H9 (cell line): ENCODE results near the gene CCDC174. TPM values are rescaled to one million over a fixed set of nuclear protein-coding genes. Genes with fewer than 3 reads are reported as not detected.

ENCODE experiments used
- DNase-seq: peaks from one replicate; pipeline ENCODE4 v3.0.0-alpha.2; 2017
- H2AFZ ChIP-seq: one replicate; pipeline ENCODE4 v1.6.1; 2013; ENCODE audit warnings: mild to moderate bottlenecking, low read length, control low read depth, moderate library complexity
- H2AK5ac ChIP-seq: 2 replicates; pipeline ENCODE4 v1.6.1; 2013; ENCODE audit warnings: low read length, control low read depth, mixed read lengths; ENCODE audit not compliant: insufficient read length
- H2BK120ac ChIP-seq: one replicate; pipeline ENCODE4 v1.6.1; 2013; ENCODE audit warnings: low read depth, mild to moderate bottlenecking, low read length, control low read depth, inconsistent platforms; ENCODE audit not compliant: poor library complexity, severe bottlenecking
- H2BK12ac ChIP-seq: 2 replicates; pipeline ENCODE4 v1.6.1; 2013; ENCODE audit warnings: low read length, control low read depth, mixed read lengths, low read depth; ENCODE audit not compliant: insufficient read length
- H2BK15ac ChIP-seq: 2 replicates; pipeline ENCODE4 v1.6.1; 2013; ENCODE audit warnings: low read depth, low read length, control low read depth
- H2BK20ac ChIP-seq: one replicate; pipeline ENCODE4 v1.6.1; 2013; ENCODE audit warnings: low read depth, mild to moderate bottlenecking, low read length, control low read depth, inconsistent platforms; ENCODE audit not compliant: poor library complexity, severe bottlenecking
- H2BK5ac ChIP-seq: 2 replicates; pipeline ENCODE4 v1.6.1; 2013; ENCODE audit warnings: low read length, control low read depth, mixed read lengths; ENCODE audit not compliant: insufficient read length
- H3K14ac ChIP-seq: 2 replicates; pipeline ENCODE4 v1.6.1; 2013; ENCODE audit warnings: low read length, control low read depth; ENCODE audit not compliant: insufficient read depth
- H3K18ac ChIP-seq: 2 replicates; pipeline ENCODE4 v1.6.1; 2013; ENCODE audit warnings: low read depth, mild to moderate bottlenecking, mixed read lengths, low read length, control low read depth; ENCODE audit not compliant: insufficient read length
- H3K23ac ChIP-seq: 2 replicates; pipeline ENCODE4 v1.6.1; 2013; ENCODE audit warnings: low read length, control low read depth, mixed read lengths, low read depth; ENCODE audit not compliant: insufficient read length
- H3K23me2 ChIP-seq: 2 replicates; pipeline ENCODE4 v1.6.1; 2013; ENCODE audit warnings: low read depth, mild to moderate bottlenecking, mixed read lengths, low read length, control low read depth; ENCODE audit not compliant: insufficient read length, poor library complexity, severe bottlenecking
- H3K27ac ChIP-seq: 2 replicates; pipeline ENCODE4 v1.5.1; 2013; ENCODE audit warnings: low read length, control low read depth, mixed read lengths, low read depth; ENCODE audit not compliant: insufficient read length
- H3K27me3 ChIP-seq: 2 replicates; pipeline ENCODE4 v1.6.1; 2013; ENCODE audit warnings: low read length, control low read depth, inconsistent platforms; ENCODE audit not compliant: insufficient read depth
- H3K4ac ChIP-seq: 2 replicates; pipeline ENCODE4 v1.6.1; 2013; ENCODE audit warnings: low read depth, mild to moderate bottlenecking, control low read depth, inconsistent platforms, low read length, moderate library complexity
- H3K4me1 ChIP-seq: 2 replicates; pipeline ENCODE4 v1.6.1; 2013; ENCODE audit warnings: low read length, control low read depth, inconsistent platforms; ENCODE audit not compliant: insufficient read depth
- H3K4me2 ChIP-seq: 2 replicates; pipeline ENCODE4 v1.6.1; 2013; ENCODE audit warnings: low read length, control low read depth, mixed read lengths; ENCODE audit not compliant: insufficient read length, insufficient read depth
- H3K56ac ChIP-seq: 2 replicates; pipeline ENCODE4 v1.6.1; 2013; ENCODE audit warnings: low read depth, mild to moderate bottlenecking, mixed read lengths, low read length, control low read depth; ENCODE audit not compliant: insufficient read length
- H3K79me1 ChIP-seq: 2 replicates; pipeline ENCODE4 v1.6.1; 2013; ENCODE audit warnings: low read depth, mild to moderate bottlenecking, moderate library complexity, low read length, control low read depth, inconsistent platforms; ENCODE audit not compliant: insufficient read depth, poor library complexity, severe bottlenecking
- H3K79me2 ChIP-seq: 2 replicates; pipeline ENCODE4 v1.6.1; 2013; ENCODE audit warnings: low read length, control low read depth, inconsistent platforms; ENCODE audit not compliant: insufficient read depth
- H3K9ac ChIP-seq: 2 replicates; pipeline ENCODE4 v1.6.1; 2013; ENCODE audit warnings: low read length, control low read depth, mixed read lengths; ENCODE audit not compliant: insufficient read length; ENCODE audit errors: extremely low read depth
- H3K9me3 ChIP-seq: one replicate; pipeline ENCODE4 v1.6.1; 2013; ENCODE audit warnings: low read depth, low read length, inconsistent platforms; ENCODE audit not compliant: control insufficient read depth
- H3T11ph ChIP-seq: one replicate; pipeline ENCODE4 v1.6.1; 2013; ENCODE audit warnings: mild to moderate bottlenecking, low read length, control low read depth, inconsistent platforms
- H4K20me1 ChIP-seq: one replicate; pipeline ENCODE4 v1.6.1; 2013; ENCODE audit not compliant: control insufficient read depth, insufficient read length, insufficient read depth
- H4K5ac ChIP-seq: 2 replicates; pipeline ENCODE4 v1.6.1; 2013; ENCODE audit warnings: low read depth, mild to moderate bottlenecking, mixed read lengths, low read length, control low read depth; ENCODE audit not compliant: insufficient read length
- H4K8ac ChIP-seq: replicated peaks from 2 replicates; pipeline ENCODE4 v1.6.1; 2013; ENCODE audit warnings: low read length, control low read depth, mixed read lengths, low read depth; ENCODE audit not compliant: insufficient read length
- H4K91ac ChIP-seq: 2 replicates; pipeline ENCODE4 v1.6.1; 2013; ENCODE audit warnings: low read depth, mild to moderate bottlenecking, moderate library complexity, mixed read lengths, low read length, control low read depth; ENCODE audit not compliant: insufficient read length
- H3K27ac Mint-ChIP-seq, 3 experiments: 2 replicates in 2 of 3; 3 replicates in 1 of 3; pipeline ENCODE4 v1.8.0; 2020 to 2021; ENCODE audit warnings: mixed read lengths in 3 of 3, mild to moderate bottlenecking in 1 of 3, moderate library complexity in 1 of 3
- H3K27me3 Mint-ChIP-seq: 2 replicates; pipeline ENCODE4 v1.8.0; 2021; ENCODE audit warnings: low read depth, mild to moderate bottlenecking, moderate library complexity, mixed read lengths
- H3K36me3 Mint-ChIP-seq, 3 experiments: 2 replicates in 2 of 3; 3 replicates in 1 of 3; pipeline ENCODE4 v1.8.0; 2020 to 2021; ENCODE audit warnings: low read depth in 3 of 3, mixed read lengths in 3 of 3; ENCODE audit not compliant: insufficient read depth in 1 of 3
- H3K4me1 Mint-ChIP-seq, 2 experiments: 2 replicates each; pipeline ENCODE4 v1.8.0; 2020; ENCODE audit warnings: mixed read lengths in 2 of 2
- H3K4me3 Mint-ChIP-seq, 2 experiments: 2 replicates in 1 of 2; 3 replicates in 1 of 2; pipeline ENCODE4 v1.8.0; 2020 to 2021; ENCODE audit warnings: mild to moderate bottlenecking in 2 of 2, mixed read lengths in 2 of 2, moderate library complexity in 1 of 2
- H3K9me3 Mint-ChIP-seq, 2 experiments: 2 replicates in 1 of 2; 3 replicates in 1 of 2; pipeline ENCODE4 v1.8.0; 2020; ENCODE audit warnings: mild to moderate bottlenecking in 2 of 2, mixed read lengths in 2 of 2, moderate library complexity in 1 of 2
- CTCF ChIP-seq: fragments of 200-600 bp; sonication (generic); conservative IDR thresholded peaks from 3 replicates; pipeline ENCODE4 v1.8.0; 2021; ENCODE audit warnings: antibody characterized with exemption, mild to moderate bottlenecking
- WGBS: extraction: QIAGEN DNeasy Blood & Tissue Kit; methylation state at CpG from one replicate; pipeline ENCODE4 v1.1.7; 2013; ENCODE audit warnings: missing lambda C conversion rate, low lambda C conversion rate, mixed read lengths; ENCODE audit not compliant: insufficient read length; ENCODE audit errors: extremely low coverage; 5-methylcytosine and 5-hydroxymethylcytosine counted together
- total RNA-seq: library from RNA; stranded (reverse); gene quantifications from 2 replicates; pipeline ENCODE4 v1.2.1, GENCODE V29; 2021

CCDC174 gene
- total RNA-seq, 1 experiment from 2014 or later = 15.2 TPM

GRCh38 chr3:14625443-14625842 lies 26.1 kb upstream of the CCDC174 start:
- H4K91ac ChIP-seq = no peak overlapping the region
- Mint-ChIP-seq H3K27me3 (peaks cover 8% of the 10 kb centered on the region), H3K4me1 (peaks cover 19 to 27% of the 10 kb centered on the region in 2 experiments), H3K9me3 (no peaks in the 10 kb centered on the region), H3K36me3 (no peaks in the 10 kb centered on the region; a peak in 1 of 7 replicates), H3K27ac (no peak overlapping the region), H3K4me3 (no peak overlapping the region)
- H3T11ph ChIP-seq = no peak overlapping the region
- H3K9ac ChIP-seq = no peak overlapping the region
- H3K4ac ChIP-seq = no peak overlapping the region
- no peak overlapping the region for H2AFZ ChIP-seq
- no peak overlapping the region for H3K56ac ChIP-seq
- H4K20me1 ChIP-seq = no peaks in the 10 kb centered on the region
- H3K18ac ChIP-seq = no peak overlapping the region
- no peak for TF ChIP-seq CTCF
- no peaks in the 10 kb centered on the region; the same call in 1 of the 2 replicates for H3K4me1 ChIP-seq
- no peaks in the 10 kb centered on the region for H3K79me1 ChIP-seq
- no peak overlapping the region for H2BK20ac ChIP-seq
- H3K27ac ChIP-seq = no peak overlapping the region
- H2AK5ac ChIP-seq = no peak overlapping the region
- no peak overlapping the region for H2BK5ac ChIP-seq
- no peak overlapping the region for H4K8ac ChIP-seq
- WGBS = no CpG with 5 or more reads among the region's 6 CpGs
- H3K14ac ChIP-seq = no peak overlapping the region
- DNase-seq = no peak
- no peaks in the 10 kb centered on the region for H3K27me3 ChIP-seq
- H3K79me2 ChIP-seq = no peaks in the 10 kb centered on the region
- H3K23me2 ChIP-seq = no peaks in the 10 kb centered on the region
- H4K5ac ChIP-seq = no peak overlapping the region
- no peak overlapping the region for H2BK15ac ChIP-seq
- no peaks in the 10 kb centered on the region for H3K9me3 ChIP-seq
- H3K4me2 ChIP-seq = no peak overlapping the region
- no peak overlapping the region for H2BK120ac ChIP-seq
- H3K23ac ChIP-seq = no peak overlapping the region
- H2BK12ac ChIP-seq = no peak overlapping the region
